DOHH2 (cell line): ENCODE measurements around the gene SEPHS1.

ENCODE experiments used
- H3F3A ChIP-seq: fragments of 200-600 bp; sonication (generic), shearing (Covaris generic); 2 replicates; pipeline ENCODE4 v1.6.0; 2016; ENCODE audit warnings: antibody characterized with exemption, mild to moderate bottlenecking; ENCODE audit not compliant: control insufficient read depth, insufficient read depth
- H3K27ac ChIP-seq: fragments of 200-600 bp; sonication (generic); 2 replicates; pipeline ENCODE4 v1.5.1; 2014; ENCODE audit warnings: low read depth, mild to moderate bottlenecking, low read length, moderate library complexity
- H3K27me3 ChIP-seq: fragments of 200-600 bp; sonication (generic); 2 replicates; pipeline ENCODE4 v1.6.1; 2014; ENCODE audit warnings: mild to moderate bottlenecking, low read length, mixed read lengths; ENCODE audit not compliant: control insufficient read depth
- H3K36me3 ChIP-seq: fragments of 200-600 bp; sonication (generic); 2 replicates; pipeline ENCODE4 v1.6.1; 2014; ENCODE audit warnings: mild to moderate bottlenecking, low read length, moderate library complexity, mixed read lengths; ENCODE audit not compliant: control insufficient read depth
- H3K4me1 ChIP-seq: fragments of 200-600 bp; sonication (generic); 2 replicates; pipeline ENCODE4 v1.6.1; 2014; ENCODE audit warnings: mild to moderate bottlenecking, low read length, mixed read lengths; ENCODE audit not compliant: control insufficient read depth
- H3K4me2 ChIP-seq: fragments of 200-600 bp; sonication (generic); 2 replicates; pipeline ENCODE4 v1.6.0; 2014; ENCODE audit warnings: mild to moderate bottlenecking, low read length, moderate library complexity
- H3K4me3 ChIP-seq: fragments of 200-600 bp; sonication (generic); 2 replicates; pipeline ENCODE4 v1.5.1; 2014; ENCODE audit warnings: mild to moderate bottlenecking, low read length, mixed read lengths
- H3K79me2 ChIP-seq: fragments of 200-600 bp; sonication (generic); 2 replicates; pipeline ENCODE4 v1.6.1; 2014; ENCODE audit warnings: mild to moderate bottlenecking, low read length, mixed read lengths; ENCODE audit not compliant: control insufficient read depth
- H3K9me2 ChIP-seq: fragments of 200-600 bp; sonication (generic); replicated peaks from 2 replicates; pipeline ENCODE4 v1.6.1; 2014; ENCODE audit warnings: mild to moderate bottlenecking, low read length, mixed read lengths; ENCODE audit not compliant: control insufficient read depth
- H3K9me3 ChIP-seq: fragments of 200-600 bp; sonication (generic); 2 replicates; pipeline ENCODE4 v1.6.1; 2014; ENCODE audit warnings: antibody characterized with exemption, low read length, mixed read lengths; ENCODE audit not compliant: control insufficient read depth, insufficient read depth
- H4K20me1 ChIP-seq: fragments of 200-600 bp; sonication (generic); 2 replicates; pipeline ENCODE4 v1.6.0; 2014; ENCODE audit warnings: low read depth, mild to moderate bottlenecking, antibody characterized with exemption, low read length, moderate library complexity; ENCODE audit not compliant: control insufficient read depth, insufficient read depth
- CTCF ChIP-seq: fragments of 200-600 bp; sonication (generic); IDR thresholded peaks from one replicate; pipeline ENCODE4 v1.5.1; 2014; ENCODE audit warnings: antibody characterized with exemption, mild to moderate bottlenecking, low read depth, low read length; ENCODE audit not compliant: poor library complexity, severe bottlenecking
- EZH2phosphoT487 ChIP-seq: fragments of 200-600 bp; sonication (generic); IDR thresholded peaks from 2 replicates; pipeline ENCODE4 v1.6.1; 2017; ENCODE audit warnings: borderline replicate concordance, mild to moderate bottlenecking, antibody characterized with exemption, low read length, moderate library complexity, mixed read lengths

Gene SEPHS1

DNA sequence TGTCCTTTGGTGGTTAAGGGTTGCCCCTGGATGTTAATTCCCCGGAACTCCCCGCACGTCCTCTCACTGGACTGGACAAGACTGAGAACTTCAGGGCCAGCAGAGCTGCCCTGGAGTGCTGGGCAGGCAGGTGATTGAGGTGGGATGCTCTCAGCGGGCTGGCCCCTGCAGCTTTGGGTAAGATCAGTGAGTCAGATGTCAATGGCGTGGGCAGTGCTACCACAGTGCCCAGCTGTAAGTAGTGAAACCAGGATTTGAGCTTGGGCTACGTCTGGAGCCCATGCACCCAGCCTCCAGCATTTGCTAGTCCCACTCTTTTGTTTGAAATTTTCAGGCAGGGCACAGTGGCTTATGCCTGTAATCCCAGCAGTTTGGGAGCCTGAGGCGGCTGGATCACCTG is 6.7 kb upstream of the SEPHS1 start:
- Histone ChIP-seq H3K27ac (no peak overlapping the region), H3K4me3 (no peak overlapping the region), H3K27me3 (peaks cover 56% of the 10 kb centered on the region), H3K9me3 (no peaks in the 10 kb centered on the region), H4K20me1 (no peaks in the 10 kb centered on the region), H3K79me2 (no peaks in the 10 kb centered on the region), H3K9me2 (no peaks in the 10 kb centered on the region), H3K4me2 (no peak overlapping the region), H3K36me3 (no peaks in the 10 kb centered on the region), H3K4me1 (peaks cover 19% of the 10 kb centered on the region), H3F3A (no peaks in the 10 kb centered on the region)
- TF ChIP-seq EZH2phosphoT487 (no peak), CTCF (no peak)

DNA sequence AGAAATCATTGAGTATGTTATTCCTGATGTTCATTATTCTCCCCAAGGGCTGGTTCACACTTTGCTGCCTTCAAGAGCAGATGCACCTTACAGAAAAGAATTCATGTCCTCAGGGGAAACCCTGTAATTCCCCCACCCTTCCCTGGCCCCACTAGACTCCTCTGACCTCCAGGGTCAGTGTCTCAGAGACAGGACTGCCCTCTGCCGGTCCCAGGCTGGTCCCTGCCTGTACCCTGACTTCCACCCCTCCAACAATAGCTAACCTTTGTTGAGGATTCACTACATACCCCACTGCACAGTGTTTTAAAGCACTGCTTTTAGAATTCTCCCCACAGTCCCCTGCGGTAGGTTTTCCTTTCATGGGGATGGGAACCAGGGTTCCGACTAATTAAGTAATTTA is 4.4 kb upstream of the SEPHS1 start:
- Histone ChIP-seq H3K9me3 (no peaks in the 10 kb centered on the region), H3K4me3 (no peak overlapping the region), H3K27me3 (peaks cover 56% of the 10 kb centered on the region), H3K9me2 (no peaks in the 10 kb centered on the region), H3F3A (no peaks in the 10 kb centered on the region), H3K79me2 (no peaks in the 10 kb centered on the region; the same call in 1 of the 2 replicates), H3K4me2 (no peak overlapping the region), H3K36me3 (no peaks in the 10 kb centered on the region), H3K27ac (no peak overlapping the region), H3K4me1 (peaks cover 29% of the 10 kb centered on the region), H4K20me1 (no peaks in the 10 kb centered on the region)
- TF ChIP-seq EZH2phosphoT487 = no peak
- TF ChIP-seq CTCF = peak; percentile 52

GRCh38 chr10:13351340-13351915 is 3.3 kb upstream of the SEPHS1 start:
- no peaks in the 10 kb centered on the region for H3F3A ChIP-seq
- no peak overlapping the region for H3K27ac ChIP-seq
- TF ChIP-seq CTCF = no peak
- TF ChIP-seq EZH2phosphoT487 = no peak
- H3K4me2 ChIP-seq = no peak overlapping the region
- H3K27me3 ChIP-seq = peaks cover 50% of the 10 kb centered on the region
- H3K4me1 ChIP-seq = peaks cover 32% of the 10 kb centered on the region
- no peaks in the 10 kb centered on the region for H3K9me3 ChIP-seq
- no peaks in the 10 kb centered on the region for H3K9me2 ChIP-seq
- no peak overlapping the region for H3K4me3 ChIP-seq
- H3K79me2 ChIP-seq = peaks cover 8% of the 10 kb centered on the region
- H4K20me1 ChIP-seq = no peaks in the 10 kb centered on the region
- H3K36me3 ChIP-seq = no peaks in the 10 kb centered on the region
